ENCODE measurements around the gene BEST2. TPM values are rescaled to one million over a fixed set of nuclear protein-coding genes. Genes with fewer than 3 reads are reported as not detected.

The BEST2 gene
- total and polyA plus RNA-seq, 12 donors, result not detected

GRCh38 chr19:12800923-12801465, 49.4 kb downstream of the BEST2 start:
- WGBS, 2 donors, result 6 to 9% methylated on average over 37 to 38 of the region's 38 CpGs
- H3K4me1 ChIP-seq, result peaks cover 2 to 37% (median 30%) of the 10 kb centered on the region in 9 donors
- H3K4me3 ChIP-seq, result peak overlapping the region; percentile 69 to 97 (median 92)
- peak overlapping the region; percentile 62 to 95 (median 90) for H3K27ac ChIP-seq
- intact Hi-C loops (cut with DNase I), result loop anchor here in 3 of 10 donors (5.0 to 10.0 kb wide), 2 partner anchors 34 to 96 kb away; no protein-coding TSS in a partner anchor
- peaks cover 0 to 41% (median 15%) of the 10 kb centered on the region in 9 donors for H3K36me3 ChIP-seq
- peaks cover 0 to 12% (median 0%) of the 10 kb centered on the region in 7 donors for H3K27me3 ChIP-seq
- no peak for TF ChIP-seq CTCF (IDR thresholded peaks at IDR 0.05)
- DNase-seq (peak in 1 of 2 donors; percentile 38), ATAC-seq (peak; percentile 18 to 57 (median 35))
- no peaks in the 10 kb centered on the region for H3K9me3 ChIP-seq

- peaks cover 0 to 41% (median 15%) of the 10 kb centered on the region in 9 donors for H3K36me3 ChIP-seq
- intact Hi-C loops (cut with DNase I), result loop anchor here in 3 of 10 donors (5.0 to 10.0 kb wide), 2 partner anchors 34 to 97 kb away; no protein-coding TSS in a partner anchor
- 0 to 1% methylated on average over 78 of the region's 78 CpGs for WGBS, 2 donors
- no peak for TF ChIP-seq CTCF (IDR thresholded peaks at IDR 0.05)
- peak; percentile 82 to 90 (median 86) for ATAC-seq
- H3K4me3 ChIP-seq, result peak within 1 kb of the TSS; percentile 69 to 97 (median 92)
- H3K4me1 ChIP-seq, result peaks cover 3 to 37% (median 26%) of the 10 kb centered on the region in 9 donors
- H3K27ac ChIP-seq, result peak within 1 kb of the TSS; percentile 62 to 95 (median 90)
- peaks cover 0 to 12% (median 0%) of the 10 kb centered on the region in 7 donors for H3K27me3 ChIP-seq
- peak; percentile 76 to 86 for DNase-seq
- H3K9me3 ChIP-seq, result no peaks in the 10 kb centered on the region
Observed at GRCh38 chr19:12801466-12802266, 50.1 kb downstream of the BEST2 start, which contains the start of the genes PRDX2 and THSD8. Gene PRDX2, minus strand, starts transcription at chr19:12801800. Its CDS starts 539 bp downstream, at chr19:12801261. Gene THSD8, plus strand, starts transcription at chr19:12802069. Its CDS starts 3 bp downstream, at chr19:12802072.

- DNase-seq, result no peak
- intact Hi-C loops (cut with DNase I), result loop anchor here in 3 of 10 donors (5.0 to 10.0 kb wide), 2 partner anchors 35 to 98 kb away; no protein-coding TSS in a partner anchor
Observed at GRCh38 chr19:12802267-12803106, 50.9 kb downstream of the BEST2 start.

More at GRCh38 chr19:12802267-12803106, 50.9 kb downstream of the BEST2 start:
- ATAC-seq, result peak in 3 of 8 donors; percentile 1 to 2 (median 1)
- Histone ChIP-seq H3K9me3 (no peaks in the 10 kb centered on the region), H3K27ac (peak overlapping the region in 8 of 10 donors; percentile 87 to 95 (median 92)), H3K4me1 (peaks cover 6 to 42% (median 32%) of the 10 kb centered on the region in 9 donors), H3K27me3 (peaks cover 0 to 12% (median 0%) of the 10 kb centered on the region in 7 donors), H3K4me3 (peak overlapping the region; percentile 69 to 97 (median 92)), H3K36me3 (peaks cover 0 to 32% (median 15%) of the 10 kb centered on the region in 9 donors)
- WGBS, 2 donors, result 42% methylated on average over 22 of the region's 22 CpGs
- no peak for TF ChIP-seq CTCF (IDR thresholded peaks at IDR 0.05)
